MG63 (cell line): Measurements from ENCODE around the gene CAPZA1. TPM values are rescaled to one million over a fixed set of nuclear protein-coding genes. Genes with fewer than 3 reads are reported as not detected.

ENCODE experiments used
- DNase-seq: peaks from one replicate; pipeline ENCODE4 v3.0.0-alpha.2; 2020
- H3K27me3 ChIP-seq: fragments of 250-450 bp; sonication (Bioruptor Pico); 2 replicates; pipeline ENCODE4 v1.5.1; 2020; ENCODE audit warnings: mild to moderate bottlenecking, moderate library complexity
- H3K36me3 ChIP-seq: fragments of 250-450 bp; sonication (Bioruptor Pico); 2 replicates; pipeline ENCODE4 v1.5.1; 2020; ENCODE audit warnings: mild to moderate bottlenecking, moderate library complexity
- H3K4me3 ChIP-seq: fragments of 250-450 bp; sonication (Bioruptor Pico); 2 replicates; pipeline ENCODE4 v1.5.1; 2020; ENCODE audit warnings: mild to moderate bottlenecking, moderate library complexity
- H3K9me3 ChIP-seq: fragments of 250-450 bp; sonication (Bioruptor Pico); 2 replicates; pipeline ENCODE4 v1.5.1; 2020; ENCODE audit warnings: mild to moderate bottlenecking, moderate library complexity
- total RNA-seq: library from RNA; depleted of rRNA; stranded (reverse); fragments of >200 nt; shearing (Covaris generic); gene quantifications from 2 replicates; pipeline ENCODE4 v1.2.3, GENCODE V29; 2014; ENCODE audit warnings: low replicate concordance; rRNA removed

Gene CAPZA1
- total RNA-seq, 1 experiment from 2014 or later: 362 TPM

DNA sequence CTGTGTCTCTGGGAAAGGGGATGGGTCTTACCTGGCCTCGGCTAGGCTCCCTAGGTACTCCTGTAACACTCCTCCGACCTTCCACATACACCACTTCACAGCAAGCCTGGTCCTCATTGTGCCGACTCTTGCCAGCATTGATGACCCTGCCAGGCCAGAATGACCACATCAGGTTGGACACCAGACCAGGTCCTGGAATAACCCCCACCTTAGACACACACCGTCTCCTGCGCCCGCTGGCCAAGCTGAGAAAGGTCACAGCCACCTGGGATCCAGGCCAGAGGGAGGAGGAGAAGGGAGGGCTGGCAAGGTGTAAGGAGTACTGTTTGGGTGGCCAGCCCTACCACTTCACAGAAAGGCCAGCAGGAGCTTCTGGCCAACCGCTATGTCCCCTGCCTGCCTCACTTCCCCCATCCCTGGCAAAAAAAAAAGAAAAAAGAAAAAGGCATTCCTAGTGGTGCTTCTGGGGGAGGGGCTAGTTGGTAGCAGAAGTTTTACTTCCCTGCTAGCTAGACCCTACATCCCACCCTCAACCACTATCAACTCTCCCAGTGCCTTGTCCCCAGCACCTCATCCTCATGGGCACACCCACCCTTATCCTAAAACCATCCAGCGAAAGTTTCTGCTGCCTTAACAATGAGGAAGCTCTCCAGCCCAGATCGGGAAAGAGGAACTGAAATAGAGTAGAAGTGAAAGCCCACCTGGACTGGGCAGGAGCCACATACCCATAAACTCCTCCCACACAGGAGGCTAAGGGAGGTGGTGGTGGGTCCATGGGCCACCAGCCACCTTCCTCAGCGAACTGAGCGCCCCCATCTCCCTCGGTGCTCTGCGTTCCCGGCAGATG is 94.1 kb downstream of the CAPZA1 start:
- DNase-seq: no peak
- Histone ChIP-seq H3K36me3 (no peaks in the 10 kb centered on the region), H3K4me3 (no peak overlapping the region; the same call in 1 of the 2 replicates), H3K9me3 (no peaks in the 10 kb centered on the region), H3K27me3 (peaks cover 5% of the 10 kb centered on the region; the same call in 1 of the 2 replicates)

DNA sequence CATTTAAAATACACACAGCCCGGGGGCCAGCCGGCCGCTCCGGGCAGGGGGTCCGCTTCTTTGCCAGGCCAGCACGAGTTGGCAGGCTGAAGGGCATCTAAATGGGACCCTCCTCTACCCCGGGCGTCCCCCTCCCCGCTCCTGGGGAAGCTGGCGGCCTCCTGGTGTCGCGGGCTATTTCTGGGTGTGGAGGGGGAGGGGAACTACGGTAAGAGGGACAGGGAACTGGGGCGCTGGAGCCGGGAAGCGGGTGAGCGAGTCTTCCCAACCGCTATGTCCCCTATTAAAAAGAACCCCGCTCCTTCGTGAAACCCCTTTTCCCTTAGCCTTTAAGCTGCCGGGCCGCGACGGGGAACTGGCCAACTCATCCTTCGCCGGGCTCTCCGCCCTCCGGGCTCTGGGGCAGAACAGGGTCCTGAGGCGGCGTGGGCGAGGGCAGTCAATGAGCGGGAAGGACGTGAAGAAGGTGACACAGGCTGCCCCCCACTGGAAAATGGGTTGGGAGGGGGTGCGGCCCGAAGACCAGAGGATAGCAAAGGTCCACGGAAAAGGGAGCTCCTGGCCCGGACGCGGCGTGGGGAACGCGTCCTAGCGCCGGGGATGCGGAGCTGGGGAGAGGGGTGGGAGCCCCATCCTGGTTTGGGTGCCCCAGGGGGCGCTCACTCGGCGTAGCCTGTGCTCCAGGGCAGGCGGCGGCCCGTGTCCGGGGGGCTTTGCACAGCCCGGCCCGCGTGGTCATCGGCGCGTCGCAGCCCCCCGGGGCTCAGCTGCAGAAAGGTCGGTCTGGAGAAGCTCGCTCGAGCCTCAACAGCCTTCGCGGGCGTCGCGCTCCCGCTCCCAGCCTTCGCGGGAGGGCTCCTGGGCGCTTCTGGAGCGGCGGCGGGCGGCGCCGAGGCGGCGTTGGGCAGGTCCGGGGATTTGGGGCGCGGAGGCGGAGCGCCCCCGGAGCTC is 95.0 kb downstream of the CAPZA1 start:
- Histone ChIP-seq H3K4me3 (peak overlapping the region; percentile 48), H3K36me3 (no peaks in the 10 kb centered on the region), H3K9me3 (no peaks in the 10 kb centered on the region), H3K27me3 (peaks cover 5% of the 10 kb centered on the region; the same call in 1 of the 2 replicates)
- no peak for DNase-seq

DNA sequence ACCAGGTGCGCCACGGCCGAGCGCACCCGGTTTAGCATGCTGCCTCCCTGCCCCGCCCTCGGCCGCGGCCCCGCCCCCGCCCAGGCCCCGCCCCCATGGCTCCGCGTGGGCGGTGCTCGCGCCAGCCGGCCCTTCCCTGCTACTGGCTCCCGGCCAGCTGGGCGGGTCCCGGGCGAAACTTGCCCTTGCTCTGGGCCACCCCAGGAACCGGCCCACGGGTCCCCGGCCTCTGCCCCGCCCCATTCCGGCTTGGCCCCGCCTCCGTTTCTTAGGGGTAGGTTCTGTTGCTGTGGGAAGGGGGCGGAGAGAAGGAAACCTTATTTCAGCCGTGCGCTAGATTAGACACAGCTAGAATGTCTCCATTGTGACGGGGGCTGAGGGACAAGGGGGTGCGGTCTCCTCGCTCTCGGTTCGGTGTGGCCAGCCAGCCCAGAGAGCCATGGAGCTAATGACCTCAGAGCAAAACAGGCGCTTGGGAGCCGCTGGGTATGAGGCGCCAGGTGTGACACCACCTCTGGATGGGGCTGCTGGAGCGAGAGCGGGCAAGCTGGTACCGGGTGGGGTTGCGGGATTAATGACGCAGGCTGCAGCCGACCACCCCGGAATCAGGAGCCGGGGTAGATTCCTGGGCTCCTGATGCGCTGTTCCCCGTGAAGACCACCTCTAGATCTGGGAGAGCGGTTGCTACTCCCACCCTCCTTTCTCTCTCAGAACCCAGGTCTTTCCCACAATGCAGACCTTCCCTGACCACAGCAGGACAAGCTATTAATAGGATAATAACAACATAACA is 95.8 kb downstream of the CAPZA1 start, which contains the start of gene PPM1J:
Gene PPM1J, minus strand, starts transcription at position 69 of the 790 bp plus-strand sequence. Its CDS starts 31 bp downstream, at position 38.
- Histone ChIP-seq H3K9me3 (no peaks in the 10 kb centered on the region), H3K36me3 (no peaks in the 10 kb centered on the region), H3K4me3 (peak within 1 kb of the TSS; percentile 48), H3K27me3 (peaks cover 5% of the 10 kb centered on the region; the same call in 1 of the 2 replicates)
- DNase-seq: peak; percentile 97

DNA sequence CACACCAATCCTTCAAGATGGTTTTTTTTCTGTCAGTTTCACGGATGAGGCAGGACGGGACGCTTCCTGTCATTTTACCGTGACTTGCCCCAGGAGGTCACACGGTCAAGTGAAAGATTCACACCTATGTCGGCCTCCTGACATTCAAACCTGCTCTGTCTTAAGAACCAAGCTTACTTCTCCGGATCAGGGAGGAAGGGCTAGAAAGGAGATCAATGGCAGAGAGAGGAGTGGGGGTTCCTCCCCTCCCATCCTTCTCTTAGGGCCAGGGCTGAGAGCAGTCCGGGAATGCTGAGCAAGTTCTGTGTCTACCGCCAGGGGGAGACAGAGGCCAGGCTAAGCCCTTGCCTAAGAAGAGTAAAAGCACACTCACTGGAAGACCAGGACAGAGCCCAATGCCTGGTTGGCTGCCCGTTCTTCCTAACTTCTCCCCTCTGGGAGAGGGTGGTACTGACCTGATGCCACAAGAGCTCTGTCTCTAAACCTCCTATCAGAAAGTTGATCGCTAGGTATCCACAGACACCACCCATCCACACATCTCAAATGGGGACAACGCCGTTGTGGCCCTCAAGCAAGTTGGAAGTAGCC is 96.6 kb downstream of the CAPZA1 start:
- Histone ChIP-seq H3K4me3 (peak overlapping the region; percentile 48), H3K36me3 (no peaks in the 10 kb centered on the region), H3K9me3 (no peaks in the 10 kb centered on the region), H3K27me3 (peaks cover 5% of the 10 kb centered on the region; the same call in 1 of the 2 replicates)
- DNase-seq: peak; percentile 78

DNA sequence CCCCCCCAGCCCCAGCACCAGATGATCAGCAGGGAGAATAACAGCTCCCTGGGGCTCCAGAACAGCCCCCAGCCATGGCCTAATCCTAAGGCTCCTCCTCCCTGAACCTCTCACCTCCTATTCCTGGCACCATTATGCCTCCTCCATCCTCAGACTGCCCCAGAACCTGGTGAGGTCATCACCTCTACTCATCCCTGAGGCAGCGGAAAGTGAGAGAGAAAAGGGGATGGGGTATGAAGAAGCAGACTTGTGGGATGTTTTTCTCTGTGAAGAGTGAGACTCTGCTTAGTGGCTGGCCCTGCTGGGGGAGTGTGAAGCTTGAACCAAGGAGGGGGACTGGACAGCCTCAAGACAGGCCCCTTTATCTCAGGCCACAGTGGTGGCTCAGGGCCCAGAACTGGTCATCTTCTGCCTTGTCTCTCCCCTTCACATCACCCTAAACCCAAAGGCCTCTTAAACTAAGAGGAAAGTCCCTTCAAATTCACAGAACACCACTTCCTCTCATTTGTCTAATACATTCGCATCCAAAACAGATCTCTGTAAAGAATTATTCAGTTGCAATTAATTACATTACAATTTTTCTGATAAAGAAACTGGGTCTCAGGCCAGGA is 97.7 kb downstream of the CAPZA1 start:
- DNase-seq: no peak
- Histone ChIP-seq H3K9me3 (no peaks in the 10 kb centered on the region), H3K36me3 (no peaks in the 10 kb centered on the region), H3K4me3 (no peak overlapping the region), H3K27me3 (peaks cover 5% of the 10 kb centered on the region; the same call in 1 of the 2 replicates)

DNA sequence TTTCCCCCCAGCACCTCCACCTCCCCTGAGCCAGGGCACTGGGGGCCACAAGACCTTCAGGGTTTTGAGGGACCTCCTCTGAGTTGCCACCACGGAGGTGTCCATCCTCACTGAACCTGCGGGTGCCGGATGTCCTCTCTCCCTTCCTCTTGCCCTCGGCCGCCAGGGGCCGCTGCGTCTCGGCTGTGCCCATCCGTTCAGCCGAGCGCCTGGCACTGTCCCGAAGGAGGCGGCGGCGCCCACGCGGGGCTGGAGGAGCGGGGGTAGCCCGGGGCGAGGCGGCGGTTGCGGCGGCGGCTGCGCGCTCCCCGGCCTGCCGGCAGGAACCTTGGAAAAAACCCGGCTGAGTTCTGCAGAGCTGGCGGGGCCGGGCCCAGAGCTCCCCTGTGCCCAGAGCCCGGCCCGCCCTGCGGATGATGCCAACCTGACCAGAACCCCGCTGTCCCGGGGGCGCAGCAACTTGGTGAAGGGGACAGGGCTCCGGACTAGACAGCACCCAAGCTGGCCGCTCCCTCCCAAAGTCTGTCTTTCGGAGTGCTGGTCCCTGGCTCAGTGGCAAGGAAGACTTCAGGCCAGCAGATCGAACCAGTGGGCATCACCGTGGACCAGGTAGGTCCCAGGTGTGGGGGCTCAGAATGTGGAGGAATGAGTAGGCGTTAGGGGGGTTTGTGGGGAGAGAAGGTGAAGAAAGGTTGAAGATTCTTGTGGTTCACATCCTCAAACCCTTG is 99.2 kb downstream of the CAPZA1 start:
- Histone ChIP-seq H3K9me3 (no peaks in the 10 kb centered on the region), H3K4me3 (peak overlapping the region; percentile 20; the same call in 1 of the 2 replicates), H3K36me3 (no peaks in the 10 kb centered on the region), H3K27me3 (peaks cover 5% of the 10 kb centered on the region; the same call in 1 of the 2 replicates)
- peak; percentile 90 for DNase-seq

DNA sequence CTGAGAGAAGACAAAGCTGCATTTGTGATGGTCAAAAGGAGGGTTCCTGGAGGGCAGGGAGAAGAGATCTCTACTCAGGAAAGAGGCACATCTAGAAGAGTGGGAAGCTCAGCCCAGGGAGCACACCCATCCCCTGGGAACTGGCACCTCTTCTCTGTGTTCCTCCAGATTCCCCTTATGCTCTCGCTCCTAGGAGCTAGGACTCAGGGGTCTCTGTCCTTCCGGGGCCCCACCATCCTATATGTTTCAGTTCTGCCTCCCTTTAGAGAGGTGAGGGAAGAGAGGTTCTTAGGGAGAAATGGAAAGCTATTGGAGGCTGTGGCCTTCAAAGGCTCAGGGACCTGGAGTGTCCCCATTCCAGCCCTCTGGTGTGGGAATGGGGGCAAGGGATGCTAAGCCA is 100.1 kb downstream of the CAPZA1 start:
- DNase-seq: no peak
- no peak overlapping the region for H3K4me3 ChIP-seq
- H3K27me3 ChIP-seq: no peaks in the 10 kb centered on the region; the same call in 1 of the 2 replicates
- H3K36me3 ChIP-seq: no peaks in the 10 kb centered on the region
- no peaks in the 10 kb centered on the region for H3K9me3 ChIP-seq

DNA sequence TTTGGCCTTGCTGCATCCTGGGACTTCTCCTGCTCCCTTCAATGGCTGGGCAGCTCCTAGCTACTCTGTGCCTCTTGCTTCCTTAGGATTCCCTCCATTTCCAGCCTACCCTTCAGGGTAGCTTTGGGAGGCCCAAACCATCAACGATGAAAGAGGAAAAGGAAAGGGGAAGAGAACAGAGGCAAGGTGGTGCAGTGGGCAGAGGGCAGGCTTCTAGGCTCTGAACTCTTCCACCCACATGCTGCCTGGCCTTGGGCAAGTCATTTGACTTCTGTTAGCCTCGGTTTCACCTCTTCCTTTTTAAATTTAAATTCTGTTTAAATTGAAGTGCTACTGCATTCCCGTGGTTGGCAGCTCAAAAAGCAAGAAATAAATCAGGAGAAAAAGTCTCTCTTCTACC is 101.2 kb downstream of the CAPZA1 start:
- H3K9me3 ChIP-seq: no peaks in the 10 kb centered on the region
- no peaks in the 10 kb centered on the region for H3K36me3 ChIP-seq
- H3K27me3 ChIP-seq: no peaks in the 10 kb centered on the region
- DNase-seq: no peak
- H3K4me3 ChIP-seq: no peak overlapping the region

Other genes starting within 250 kb of the CAPZA1 start
- gene CTTNBP2NL, start 223.6 kb upstream of the CAPZA1 start, total RNA-seq: 11.9 and 16.3 TPM in 2 replicates
- gene WNT2B, start 110.9 kb upstream of the CAPZA1 start, total RNA-seq: 11.0 and 12.0 TPM in 2 replicates
- 13.8 and 16.7 TPM in 2 replicates for gene ST7L, start 691 bp upstream of the CAPZA1 start, total RNA-seq
- 25.6 and 39.7 TPM in 2 replicates for gene MOV10, start 54.8 kb downstream of the CAPZA1 start, total RNA-seq
- 568 and 693 TPM in 2 replicates for gene RHOC, start 87.3 kb downstream of the CAPZA1 start, total RNA-seq
- 2.4 and 2.7 TPM in 2 replicates for gene PPM1J, start 95.5 kb downstream of the CAPZA1 start, total RNA-seq